ENCODE measurements around the gene ZMYM5.

- TF ChIP-seq CTCF (IDR thresholded peaks at IDR 0.05) (peak in 1 of 4 experiments; percentile 26), POLR2AphosphoS5 (IDR thresholded peaks at IDR 0.05) (no peak), POLR2A (IDR thresholded peaks at IDR 0.05) (no peak), EP300 (IDR thresholded peaks at IDR 0.05) (no peak)
Measured at GRCh38 chr13:19888799-19889198, 25.4 kb upstream of the ZMYM5 start.

Data from sigmoid colon (tissue), 4 donors.